Lung (tissue), 12 donors: ENCODE data around the gene SPG7. TPM values are rescaled to one million over a fixed set of nuclear protein-coding genes. Genes with fewer than 3 reads are reported as not detected.

Experiments used
- ATAC-seq: fragments of 200-7000 bp; cut with Tn5 transposase; one replicate; pipeline ENCODE4 v1.9.1; 2020; ENCODE audit warnings: moderate number of reproducible peaks; ENCODE audit not compliant: insufficient read depth, low FRiP score
- DNase-seq, 3 donors: peaks; one replicate each; pipeline ENCODE4 v3.0.0-alpha.2; 2013 to 2017
- H3K27ac ChIP-seq, 2 donors: one replicate each; pipeline ENCODE4 v1.5.1; 2013; ENCODE audit warnings: mild to moderate bottlenecking in 2 of 2, moderate library complexity in 2 of 2, control low read depth in 1 of 2, inconsistent platforms in 1 of 2, low read depth in 1 of 2, low read length in 1 of 2
- H3K27me3 ChIP-seq, 3 donors: one replicate each; pipeline ENCODE4 v1.5.1; 2013; ENCODE audit warnings: low read length in 2 of 3; ENCODE audit not compliant: control insufficient read depth in 3 of 3, insufficient read depth in 3 of 3
- H3K36me3 ChIP-seq, 4 donors: one replicate each; pipeline ENCODE4 v1.5.1; 2013; ENCODE audit warnings: low read length in 4 of 4, mild to moderate bottlenecking in 1 of 4, moderate library complexity in 1 of 4; ENCODE audit not compliant: control insufficient read depth in 4 of 4, insufficient read depth in 4 of 4
- H3K4me1 ChIP-seq, 5 donors: one replicate each; pipeline ENCODE4 v1.5.1; 2013; ENCODE audit warnings: low read length in 5 of 5, mild to moderate bottlenecking in 2 of 5, moderate library complexity in 1 of 5; ENCODE audit not compliant: control insufficient read depth in 5 of 5, insufficient read depth in 5 of 5
- H3K4me3 ChIP-seq: one replicate; pipeline ENCODE4 v1.5.1; 2013; ENCODE audit warnings: mild to moderate bottlenecking, control low read depth, moderate library complexity
- H3K9ac ChIP-seq, 2 donors: one replicate each; pipeline ENCODE4 v1.5.1; 2013; ENCODE audit warnings: low read length in 2 of 2, control low read depth in 1 of 2; ENCODE audit not compliant: insufficient read depth in 1 of 2
- H3K9me3 ChIP-seq, 4 donors: one replicate each; pipeline ENCODE4 v1.5.1; 2013; ENCODE audit warnings: low read length in 3 of 4, mild to moderate bottlenecking in 1 of 4, moderate library complexity in 1 of 4; ENCODE audit not compliant: control insufficient read depth in 4 of 4, insufficient read depth in 3 of 4
- WGBS, 2 donors: extraction: QIAGEN DNeasy Blood & Tissue Kit; methylation state at CpG; one replicate each; pipeline ENCODE4 v1.1.7; 2013; 5-methylcytosine and 5-hydroxymethylcytosine counted together
- polyA plus RNA-seq, 2 donors: library from polyadenylated mRNA; stranded (reverse); fragments of 200-250 nt; gene quantifications; one replicate each; pipeline ENCODE4 v1.2.1, GENCODE V29; 2013
- total RNA-seq, 2 donors: library from RNA; depleted of rRNA in 1 of 2; stranded (reverse); fragments of >200 nt in 1 of 2; gene quantifications; one replicate each; pipeline ENCODE4 v1.2.1, GENCODE V29; 2014 to 2021
- TF ChIP-seq, protein P1 (sequence below): IDR thresholded peaks from 2 replicates; pipeline ENCODE4 v1.5.1; 2012; ENCODE audit warnings: mild to moderate bottlenecking; ENCODE audit errors: control extremely low read depth, extremely low read depth
- donor health status: control.
- donor health status: control.
- donor health status: Bipolar disorder and iron deficiency.
- donor health status: healthy.
- donor health status: DM: yes; HTN: yes; CAD: no.

The SPG7 gene
- total and polyA plus RNA-seq, 4 donors = 59.0 to 114 (median 95.4) TPM

DNA sequence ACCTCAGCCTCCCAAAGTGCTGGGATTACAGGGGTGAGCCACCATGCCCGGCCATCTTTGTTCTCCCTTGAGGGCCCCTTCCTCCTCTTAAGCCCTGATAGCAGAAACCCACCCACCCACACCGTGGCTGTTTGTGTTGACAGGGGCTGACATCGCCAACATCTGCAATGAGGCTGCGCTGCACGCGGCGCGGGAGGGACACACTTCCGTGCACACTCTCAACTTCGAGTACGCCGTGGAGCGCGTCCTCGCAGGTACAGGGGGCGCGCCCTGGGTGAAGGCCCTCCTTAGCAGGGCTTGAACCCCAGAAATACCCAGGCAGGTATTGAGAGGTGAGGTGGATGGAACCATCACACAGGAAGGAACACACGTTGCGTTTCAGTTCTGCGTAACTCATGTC lies 39.7 kb downstream of the SPG7 start:
- no peak overlapping the region for H3K4me3 ChIP-seq
- 98% methylated on average over 20 of the region's 20 CpGs for WGBS, 2 donors
- DNase-seq = no peak
- TF ChIP-seq, protein P1, sequence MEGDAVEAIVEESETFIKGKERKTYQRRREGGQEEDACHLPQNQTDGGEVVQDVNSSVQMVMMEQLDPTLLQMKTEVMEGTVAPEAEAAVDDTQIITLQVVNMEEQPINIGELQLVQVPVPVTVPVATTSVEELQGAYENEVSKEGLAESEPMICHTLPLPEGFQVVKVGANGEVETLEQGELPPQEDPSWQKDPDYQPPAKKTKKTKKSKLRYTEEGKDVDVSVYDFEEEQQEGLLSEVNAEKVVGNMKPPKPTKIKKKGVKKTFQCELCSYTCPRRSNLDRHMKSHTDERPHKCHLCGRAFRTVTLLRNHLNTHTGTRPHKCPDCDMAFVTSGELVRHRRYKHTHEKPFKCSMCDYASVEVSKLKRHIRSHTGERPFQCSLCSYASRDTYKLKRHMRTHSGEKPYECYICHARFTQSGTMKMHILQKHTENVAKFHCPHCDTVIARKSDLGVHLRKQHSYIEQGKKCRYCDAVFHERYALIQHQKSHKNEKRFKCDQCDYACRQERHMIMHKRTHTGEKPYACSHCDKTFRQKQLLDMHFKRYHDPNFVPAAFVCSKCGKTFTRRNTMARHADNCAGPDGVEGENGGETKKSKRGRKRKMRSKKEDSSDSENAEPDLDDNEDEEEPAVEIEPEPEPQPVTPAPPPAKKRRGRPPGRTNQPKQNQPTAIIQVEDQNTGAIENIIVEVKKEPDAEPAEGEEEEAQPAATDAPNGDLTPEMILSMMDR = no peak
- H3K27me3 ChIP-seq = no peaks in the 10 kb centered on the region
- no peak for ATAC-seq
- peaks cover 16 to 67% (median 33%) of the 10 kb centered on the region in 4 donors for H3K36me3 ChIP-seq
- H3K27ac ChIP-seq = no peak overlapping the region
- no peak overlapping the region for H3K9ac ChIP-seq
- H3K9me3 ChIP-seq = no peaks in the 10 kb centered on the region
- H3K4me1 ChIP-seq = peaks cover 0 to 6% (median 0%) of the 10 kb centered on the region in 5 donors

DNA sequence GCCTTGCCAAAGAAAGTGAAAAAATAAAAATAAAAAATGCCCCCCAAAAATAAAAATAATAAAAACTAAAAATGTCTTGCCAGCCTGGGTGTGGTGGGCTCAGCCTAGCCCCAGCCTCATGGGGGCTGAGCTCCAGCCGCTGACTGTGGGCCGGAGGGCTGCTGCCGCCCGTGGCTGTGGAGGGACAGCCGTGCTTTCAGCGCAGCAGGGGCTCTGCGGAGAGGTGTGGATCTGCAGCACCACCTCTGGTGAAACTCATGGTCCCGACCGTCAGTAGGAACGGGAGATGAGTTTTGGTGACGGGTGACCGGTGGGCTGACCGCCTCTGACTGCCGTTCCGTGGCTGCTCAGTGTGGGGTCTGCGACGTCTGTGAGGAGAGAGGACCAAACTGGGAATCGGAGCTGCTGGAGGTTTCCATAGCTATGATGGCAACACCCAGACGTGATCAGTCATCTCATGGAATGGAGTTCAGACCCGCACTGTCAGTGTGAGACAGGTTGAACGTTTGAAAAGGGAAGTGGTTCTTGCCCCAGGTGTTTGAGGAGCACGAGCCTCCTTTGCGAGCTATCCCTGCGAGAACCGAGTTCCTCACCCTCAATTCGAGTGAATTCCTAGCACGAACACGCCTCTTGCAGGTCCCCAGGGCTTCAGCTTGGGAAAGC lies 40.3 kb downstream of the SPG7 start:
- H3K4me3 ChIP-seq = no peak overlapping the region
- no peaks in the 10 kb centered on the region for H3K27me3 ChIP-seq
- H3K36me3 ChIP-seq = peaks cover 16 to 68% (median 34%) of the 10 kb centered on the region in 4 donors
- H3K4me1 ChIP-seq = peaks cover 0 to 6% (median 0%) of the 10 kb centered on the region in 5 donors
- no peaks in the 10 kb centered on the region for H3K9me3 ChIP-seq
- no peak overlapping the region for H3K27ac ChIP-seq
- DNase-seq (no peak), ATAC-seq (no peak)
- no peak overlapping the region for H3K9ac ChIP-seq
- WGBS, 2 donors = 90 to 93% methylated on average over 28 of the region's 28 CpGs
- TF ChIP-seq, protein P1 = no peak

DNA sequence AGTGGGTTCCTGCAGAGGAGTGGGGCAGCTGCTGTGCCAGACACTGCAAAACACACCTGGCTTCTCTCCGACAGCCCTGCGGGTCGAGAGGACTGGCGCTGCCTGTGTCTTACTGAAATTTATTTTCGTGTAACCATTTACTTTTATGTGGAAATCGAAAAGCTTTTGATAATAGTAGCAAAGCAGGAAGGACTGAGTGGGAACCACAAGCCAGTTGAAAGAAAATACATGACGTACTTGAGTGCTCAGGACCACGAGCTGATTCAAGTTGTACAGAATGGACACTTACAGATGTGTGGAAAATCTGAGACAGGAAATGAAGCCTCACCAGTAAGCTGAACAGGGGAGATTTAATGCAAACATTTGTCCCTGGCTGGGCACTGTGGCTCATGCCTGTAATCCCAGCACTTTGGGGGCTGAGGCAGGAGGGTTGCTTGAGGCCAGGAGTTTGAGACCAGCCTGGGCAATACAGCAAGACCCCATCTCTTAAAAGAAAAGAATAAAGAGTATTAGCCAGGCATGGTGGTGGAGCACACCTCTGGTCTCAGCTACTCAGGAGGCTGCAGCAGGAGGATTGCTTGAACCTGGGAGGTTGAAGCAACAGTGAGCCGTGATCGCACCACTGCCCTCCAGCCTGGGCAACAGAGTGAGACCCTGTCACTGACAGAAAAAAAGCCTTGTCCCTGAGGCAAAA lies 41.0 kb downstream of the SPG7 start:
- Histone ChIP-seq H3K9ac (no peak overlapping the region), H3K9me3 (no peaks in the 10 kb centered on the region), H3K27ac (no peak overlapping the region), H3K36me3 (peaks cover 16 to 74% (median 35%) of the 10 kb centered on the region in 4 donors), H3K4me1 (peaks cover 0 to 6% (median 0%) of the 10 kb centered on the region in 5 donors), H3K4me3 (no peak overlapping the region), H3K27me3 (no peaks in the 10 kb centered on the region)
- ATAC-seq (no peak), DNase-seq (no peak)
- TF ChIP-seq, protein P1 = no peak
- WGBS, 2 donors = 92% methylated on average over 10 of the region's 10 CpGs
